ENCODE results near the gene HOXD12. TPM values are rescaled to one million over a fixed set of nuclear protein-coding genes. Genes with fewer than 3 reads are reported as not detected.

The HOXD12 gene
- total and polyA plus RNA-seq, 2 experiments from 2014 or later = not detected

GRCh38 chr2:176091329-176092258, 8.0 kb upstream of the HOXD12 start:
- Histone ChIP-seq H3K36me3 (ENCODE audit: insufficient read depth) (no peaks in the 10 kb centered on the region), H2AFZ (no peak overlapping the region), H3K4me2 (peak overlapping the region; percentile 35), H3F3A (replicated peaks; ENCODE audit: low read depth) (peaks cover 51% of the 10 kb centered on the region), H4K20me1 (replicated peaks; ENCODE audit: insufficient read depth) (peaks cover 38% of the 10 kb centered on the region), H3K27ac (ENCODE audit: low read depth) (no peak overlapping the region), H3K9me2 (ENCODE audit: insufficient read depth) (no peaks in the 10 kb centered on the region), H3K4me3 (peak overlapping the region; percentile 42; the same call in 1 of the 2 replicates), H3K4me1 (ENCODE audit: insufficient read depth) (peaks cover 56% of the 10 kb centered on the region), H3K79me2 (replicated peaks; ENCODE audit: insufficient read depth) (no peaks in the 10 kb centered on the region), H3K27me3 (ENCODE audit: insufficient read depth) (peaks cover 99% of the 10 kb centered on the region)
- Mint-ChIP-seq H3K27ac (no peak overlapping the region), H3K4me1 (peaks cover 28% of the 10 kb centered on the region), H3K27me3 (ENCODE audit: insufficient read depth, low read depth, poor library complexity) (peaks cover 95% of the 10 kb centered on the region), H3K36me3 (ENCODE audit: low read depth) (no peaks in the 10 kb centered on the region; the same call in 2 of the 3 replicates), H3K4me3 (peak overlapping the region; percentile 37), H3K9me3 (peaks cover 7% of the 10 kb centered on the region; the same call in 2 of the 3 replicates)
- peak; percentile 45 for DNase-seq (ENCODE audit: low spot score)
- peak; percentile 1; the same call in 2 of the 3 replicates for ATAC-seq
- TF ChIP-seq EZH2phosphoT487 (IDR thresholded peaks at IDR 0.05; ENCODE audit: unreplicated experiment) = peak; percentile 96
- peak; percentile 95 for TF ChIP-seq EZH2 (IDR thresholded peaks at IDR 0.05; ENCODE audit: low read depth, unreplicated experiment)
- no peak for TF ChIP-seq ZNF114 (CRISPR knock-in tag; IDR thresholded peaks at IDR 0.05)

DNA sequence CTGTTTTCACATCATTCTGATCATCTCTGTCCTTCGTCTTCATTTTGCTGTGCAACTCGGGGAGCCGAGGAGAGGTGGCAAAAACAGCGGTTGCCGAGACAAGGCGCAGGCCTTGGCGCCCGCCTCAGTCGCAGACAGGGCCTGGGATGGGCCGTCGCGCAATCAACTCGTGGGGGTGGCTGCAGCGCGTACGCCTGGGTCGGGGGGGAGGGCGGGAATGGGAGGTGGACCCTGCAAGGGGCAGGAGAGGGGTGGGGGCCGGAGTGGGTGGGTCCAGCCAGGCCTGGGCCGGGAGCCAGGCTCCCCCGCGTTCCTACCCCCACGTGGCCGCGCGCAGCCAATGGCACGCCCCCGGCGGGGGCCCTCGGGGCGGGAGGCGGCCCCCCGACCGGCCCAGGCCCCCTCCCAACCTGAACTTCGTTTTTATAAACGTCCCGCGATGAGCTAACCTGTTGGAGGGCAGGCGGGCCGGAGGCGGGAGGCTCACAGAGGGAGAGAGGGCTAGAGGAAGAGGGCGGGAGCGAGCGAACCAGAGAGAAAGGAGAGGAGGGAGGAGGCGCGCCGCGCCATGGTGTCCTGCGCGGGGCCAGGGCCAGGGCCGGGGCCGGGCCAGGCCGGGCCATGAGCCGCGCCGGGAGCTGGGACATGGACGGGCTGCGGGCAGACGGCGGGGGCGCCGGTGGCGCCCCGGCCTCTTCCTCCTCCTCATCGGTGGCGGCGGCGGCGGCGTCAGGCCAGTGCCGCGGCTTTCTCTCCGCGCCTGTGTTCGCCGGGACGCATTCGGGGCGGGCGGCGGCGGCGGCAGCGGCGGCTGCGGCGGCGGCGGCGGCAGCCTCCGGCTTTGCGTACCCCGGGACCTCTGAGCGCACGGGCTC, 7.1 kb upstream of the HOXD12 start, which contains the start of gene HOXD13:
HOXD13 (plus strand) TSS at position 452 of the 875 bp plus-strand sequence; CDS start at position 622, 170 bp downstream.
- TF ChIP-seq EZH2 (IDR thresholded peaks at IDR 0.05; ENCODE audit: low read depth, unreplicated experiment) (peak; percentile 85), ZNF331 (CRISPR knock-in tag; IDR thresholded peaks at IDR 0.05; ENCODE audit: low read depth) (no peak), EZH2phosphoT487 (IDR thresholded peaks at IDR 0.05; ENCODE audit: unreplicated experiment) (peak; percentile 17)
- peak; percentile 49 for ATAC-seq
- DNase-seq (ENCODE audit: low spot score) = peak; percentile 88
- Mint-ChIP-seq H3K9me3 (peaks cover 4% of the 10 kb centered on the region; the same call in 2 of the 3 replicates), H3K4me1 (peaks cover 33% of the 10 kb centered on the region), H3K36me3 (ENCODE audit: low read depth) (no peaks in the 10 kb centered on the region; the same call in 2 of the 3 replicates), H3K27me3 (ENCODE audit: insufficient read depth, low read depth, poor library complexity) (peaks cover 95% of the 10 kb centered on the region), H3K27ac (no peak within 1 kb of the TSS), H3K4me3 (peak within 1 kb of the TSS; percentile 54)
- Histone ChIP-seq H3K27me3 (ENCODE audit: insufficient read depth) (peaks cover 94% of the 10 kb centered on the region), H3K4me1 (ENCODE audit: insufficient read depth) (peaks cover 49% of the 10 kb centered on the region), H3K79me2 (replicated peaks; ENCODE audit: insufficient read depth) (no peaks in the 10 kb centered on the region), H3K27ac (ENCODE audit: low read depth) (no peak within 1 kb of the TSS), H3F3A (replicated peaks; ENCODE audit: low read depth) (peaks cover 48% of the 10 kb centered on the region), H3K4me2 (peak within 1 kb of the TSS; percentile 76), H3K36me3 (ENCODE audit: insufficient read depth) (no peaks in the 10 kb centered on the region), H2AFZ (peak within 1 kb of the TSS; percentile 38; the same call in 1 of the 2 replicates), H3K9me2 (ENCODE audit: insufficient read depth) (no peaks in the 10 kb centered on the region), H4K20me1 (replicated peaks; ENCODE audit: insufficient read depth) (peaks cover 33% of the 10 kb centered on the region), H3K4me3 (peak within 1 kb of the TSS; percentile 47)
